Panc1 (cell line): ENCODE measurements around the gene GLT1D1. TPM values are rescaled to one million over a fixed set of nuclear protein-coding genes. Genes with fewer than 3 reads are reported as not detected.

Source experiments
- ATAC-seq: fragments of 200-7000 bp; cut with Tn5 transposase; 2 replicates; pipeline ENCODE4 v1.9.1; 2020; ENCODE audit warnings: mild to moderate bottlenecking, moderate library complexity
- BruUV-seq: library from RNA; stranded (reverse); fragments of 400-500 nt; replicated peaks from 2 replicates; lab custom pipeline; 2021; lab: Mats Ljungman, UMichigan
- CTCF ChIA-PET: fragments of 300-600 bp; sonication (Branson Sonifier 250); formaldehyde crosslinking; loops from one replicate; lab custom pipeline; 2022; ENCODE audit warnings: antibody characterized with exemption; lab: Charles Lee
- POLR2A ChIA-PET: fragments of 300-600 bp; sonication (Branson Sonifier 250); formaldehyde crosslinking; loops from one replicate; lab custom pipeline; 2022; ENCODE audit warnings: antibody characterized with exemption; lab: Charles Lee
- DNase-seq: peaks from one replicate; pipeline ENCODE4 v3.0.0-alpha.2; 2010; ENCODE audit warnings: low read depth, low spot score
- H3K27ac ChIP-seq: 2 replicates; pipeline ENCODE4 v1.5.1; 2011; ENCODE audit warnings: mild to moderate bottlenecking, low read length, inconsistent platforms
- H3K27me3 ChIP-seq: fragments of 200-500 bp; sonication (Bioruptor generic); 2 replicates; pipeline ENCODE4 v1.6.0; 2014; ENCODE audit warnings: low read length, inconsistent platforms; ENCODE audit not compliant: control insufficient read depth, insufficient read depth
- H3K36me3 ChIP-seq: fragments of 200-500 bp; sonication (Bioruptor generic); 2 replicates; pipeline ENCODE4 v1.5.1; 2014; ENCODE audit warnings: inconsistent platforms, mild to moderate bottlenecking, low read length, moderate library complexity; ENCODE audit not compliant: control insufficient read depth, insufficient read depth
- H3K4me1 ChIP-seq: 2 replicates; pipeline ENCODE4 v1.5.1; 2011; ENCODE audit warnings: inconsistent platforms, mild to moderate bottlenecking, low read length, moderate library complexity; ENCODE audit not compliant: control insufficient read depth, insufficient read depth
- H3K4me3 ChIP-seq, 2 experiments: 2 replicates each; pipeline ENCODE4 v1.5.1; 2011 to 2012; ENCODE audit warnings: low read depth in 2 of 2, low read length in 2 of 2, mild to moderate bottlenecking in 2 of 2, inconsistent platforms in 1 of 2, moderate library complexity in 1 of 2
- H3K9me3 ChIP-seq: fragments of 200-500 bp; sonication (Bioruptor generic); 2 replicates; pipeline ENCODE4 v1.5.1; 2014; ENCODE audit warnings: low read depth, mild to moderate bottlenecking, inconsistent platforms, low read length, moderate library complexity; ENCODE audit not compliant: control insufficient read depth, insufficient read depth
- POLR2AphosphoS5 ChIP-seq: IDR thresholded peaks from 2 replicates; pipeline ENCODE4 v1.6.1; 2012; ENCODE audit warnings: mild to moderate bottlenecking, low read depth, low read length, moderate library complexity
- SIN3A ChIP-seq: IDR thresholded peaks from 2 replicates; pipeline ENCODE4 v1.6.1; 2012; ENCODE audit warnings: low read depth, mild to moderate bottlenecking, low read length, moderate library complexity, borderline replicate concordance; ENCODE audit not compliant: insufficient read depth
- TCF7L2 ChIP-seq: IDR thresholded peaks from 2 replicates; pipeline ENCODE4 v1.6.1; 2011; ENCODE audit warnings: mild to moderate bottlenecking, low read depth, low read length, inconsistent platforms
- in situ Hi-C: cut with HindIII; loops from 2 replicates; pipeline ENCODE4 v1.10.0; 2016; ENCODE audit warnings: low sequenced_read_pairs, low pct_unique_long_range_greater_than_20kb
- intact Hi-C: fragments of 100-400 bp; cut with micrococcal nuclease; formaldehyde crosslinking; loops from one replicate; pipeline ENCODE4 v1.10.0; 2022; ENCODE audit not compliant: unreplicated experiment
- total RNA-seq: library from RNA; stranded (reverse); gene quantifications from one replicate; pipeline ENCODE4 v1.2.1, GENCODE V29; 2021; ENCODE audit not compliant: unreplicated experiment
- TF ChIP-seq, protein P1 (sequence below), 2 experiments: IDR thresholded peaks; 2 replicates each; pipeline ENCODE4 v1.6.1; 2011 to 2012; ENCODE audit warnings: low read depth in 2 of 2, control low read depth in 1 of 2, low read length in 1 of 2, mild to moderate bottlenecking in 1 of 2, moderate library complexity in 1 of 2; ENCODE audit not compliant: insufficient read depth in 1 of 2
- TF ChIP-seq, protein P2 (sequence below): fragments of 450-650 bp; IDR thresholded peaks from 2 replicates; pipeline ENCODE4 v1.5.1; 2017; ENCODE audit warnings: mild to moderate bottlenecking

The GLT1D1 gene
- total RNA-seq, 1 experiment from 2014 or later, result not detected

DNA sequence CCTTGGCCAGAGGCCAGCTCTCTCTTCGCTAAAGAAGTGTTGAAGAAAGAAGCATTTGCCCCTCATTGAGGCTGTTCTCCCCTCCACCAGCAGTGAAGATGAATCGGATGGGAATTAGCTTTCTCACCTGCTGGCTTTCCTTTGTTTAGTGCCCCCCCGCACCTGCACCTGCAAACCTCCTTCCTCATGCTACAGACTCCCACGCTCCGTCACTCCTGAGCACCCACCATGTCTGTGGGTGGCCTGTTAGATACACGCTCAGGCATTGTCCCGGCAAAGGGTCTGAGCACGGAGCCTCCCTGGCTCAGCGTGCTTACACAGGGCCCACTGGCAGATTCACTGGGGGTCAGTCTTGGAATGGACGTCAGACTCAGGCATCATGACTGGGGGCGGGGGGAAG, 121.6 kb downstream of the GLT1D1 start:
- H3K27ac ChIP-seq, result no peak overlapping the region
- no peaks in the 10 kb centered on the region for H3K9me3 ChIP-seq
- ChIA-PET POLR2A (no interaction called here), CTCF (no interaction called here)
- H3K27me3 ChIP-seq, result peaks cover 4% of the 10 kb centered on the region; the same call in 1 of the 2 replicates
- no TSS peak for BruUV-seq
- H3K4me1 ChIP-seq, result no peaks in the 10 kb centered on the region; the same call in 1 of the 2 replicates
- no peak for ATAC-seq
- intact Hi-C loops (no loop called here), in situ Hi-C loops (no loop called here)
- H3K4me3 ChIP-seq, result no peak overlapping the region
- TF ChIP-seq SIN3A (no peak), POLR2AphosphoS5 (no peak), TCF7L2 (no peak)
- TF ChIP-seq, protein P1, sequence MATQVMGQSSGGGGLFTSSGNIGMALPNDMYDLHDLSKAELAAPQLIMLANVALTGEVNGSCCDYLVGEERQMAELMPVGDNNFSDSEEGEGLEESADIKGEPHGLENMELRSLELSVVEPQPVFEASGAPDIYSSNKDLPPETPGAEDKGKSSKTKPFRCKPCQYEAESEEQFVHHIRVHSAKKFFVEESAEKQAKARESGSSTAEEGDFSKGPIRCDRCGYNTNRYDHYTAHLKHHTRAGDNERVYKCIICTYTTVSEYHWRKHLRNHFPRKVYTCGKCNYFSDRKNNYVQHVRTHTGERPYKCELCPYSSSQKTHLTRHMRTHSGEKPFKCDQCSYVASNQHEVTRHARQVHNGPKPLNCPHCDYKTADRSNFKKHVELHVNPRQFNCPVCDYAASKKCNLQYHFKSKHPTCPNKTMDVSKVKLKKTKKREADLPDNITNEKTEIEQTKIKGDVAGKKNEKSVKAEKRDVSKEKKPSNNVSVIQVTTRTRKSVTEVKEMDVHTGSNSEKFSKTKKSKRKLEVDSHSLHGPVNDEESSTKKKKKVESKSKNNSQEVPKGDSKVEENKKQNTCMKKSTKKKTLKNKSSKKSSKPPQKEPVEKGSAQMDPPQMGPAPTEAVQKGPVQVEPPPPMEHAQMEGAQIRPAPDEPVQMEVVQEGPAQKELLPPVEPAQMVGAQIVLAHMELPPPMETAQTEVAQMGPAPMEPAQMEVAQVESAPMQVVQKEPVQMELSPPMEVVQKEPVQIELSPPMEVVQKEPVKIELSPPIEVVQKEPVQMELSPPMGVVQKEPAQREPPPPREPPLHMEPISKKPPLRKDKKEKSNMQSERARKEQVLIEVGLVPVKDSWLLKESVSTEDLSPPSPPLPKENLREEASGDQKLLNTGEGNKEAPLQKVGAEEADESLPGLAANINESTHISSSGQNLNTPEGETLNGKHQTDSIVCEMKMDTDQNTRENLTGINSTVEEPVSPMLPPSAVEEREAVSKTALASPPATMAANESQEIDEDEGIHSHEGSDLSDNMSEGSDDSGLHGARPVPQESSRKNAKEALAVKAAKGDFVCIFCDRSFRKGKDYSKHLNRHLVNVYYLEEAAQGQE (IDR thresholded peaks at IDR 0.05; ENCODE audit: insufficient read depth in 1 of 2, low read depth in 2 of 2, low read length in 1 of 2), result no peak
- TF ChIP-seq, protein P2, sequence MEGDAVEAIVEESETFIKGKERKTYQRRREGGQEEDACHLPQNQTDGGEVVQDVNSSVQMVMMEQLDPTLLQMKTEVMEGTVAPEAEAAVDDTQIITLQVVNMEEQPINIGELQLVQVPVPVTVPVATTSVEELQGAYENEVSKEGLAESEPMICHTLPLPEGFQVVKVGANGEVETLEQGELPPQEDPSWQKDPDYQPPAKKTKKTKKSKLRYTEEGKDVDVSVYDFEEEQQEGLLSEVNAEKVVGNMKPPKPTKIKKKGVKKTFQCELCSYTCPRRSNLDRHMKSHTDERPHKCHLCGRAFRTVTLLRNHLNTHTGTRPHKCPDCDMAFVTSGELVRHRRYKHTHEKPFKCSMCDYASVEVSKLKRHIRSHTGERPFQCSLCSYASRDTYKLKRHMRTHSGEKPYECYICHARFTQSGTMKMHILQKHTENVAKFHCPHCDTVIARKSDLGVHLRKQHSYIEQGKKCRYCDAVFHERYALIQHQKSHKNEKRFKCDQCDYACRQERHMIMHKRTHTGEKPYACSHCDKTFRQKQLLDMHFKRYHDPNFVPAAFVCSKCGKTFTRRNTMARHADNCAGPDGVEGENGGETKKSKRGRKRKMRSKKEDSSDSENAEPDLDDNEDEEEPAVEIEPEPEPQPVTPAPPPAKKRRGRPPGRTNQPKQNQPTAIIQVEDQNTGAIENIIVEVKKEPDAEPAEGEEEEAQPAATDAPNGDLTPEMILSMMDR, result no peak
- no peak for DNase-seq
- H3K36me3 ChIP-seq, result no peaks in the 10 kb centered on the region

DNA sequence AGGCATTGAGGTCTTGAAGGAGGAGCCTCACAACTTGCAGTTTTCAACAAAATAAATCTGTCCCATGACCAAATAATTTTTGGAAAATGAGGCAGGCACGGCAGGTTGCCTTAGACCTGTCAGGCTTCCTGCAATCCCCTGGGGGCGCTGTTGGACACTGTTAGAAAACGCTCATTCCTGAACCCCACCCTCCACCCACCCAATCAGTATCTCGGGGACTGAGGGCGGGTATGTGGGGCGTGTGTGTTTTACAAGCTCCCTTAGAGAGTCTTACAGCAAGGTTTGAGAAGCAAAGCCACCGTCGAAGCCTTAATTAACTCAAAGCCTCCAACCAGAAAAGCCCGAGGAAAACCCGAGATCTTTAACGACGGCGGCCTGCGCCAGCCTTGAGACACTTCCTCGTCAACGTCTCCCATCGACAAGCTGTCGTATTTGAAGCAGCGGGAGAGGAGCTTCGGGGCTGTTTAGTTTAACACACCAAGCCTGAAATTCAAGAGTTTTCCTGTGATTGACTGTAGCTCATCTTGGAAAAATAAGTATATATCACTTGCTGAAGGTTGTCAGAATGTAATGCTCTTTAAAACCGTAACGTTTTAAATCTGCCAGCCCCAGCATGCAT, 123.0 kb downstream of the GLT1D1 start:
- no peak overlapping the region for H3K27ac ChIP-seq
- TF ChIP-seq, protein P2, result no peak; the same call in 1 of the 2 replicates
- TF ChIP-seq TCF7L2, result no peak
- TF ChIP-seq SIN3A, result no peak
- TF ChIP-seq POLR2AphosphoS5, result no peak
- TF ChIP-seq, protein P1 (IDR thresholded peaks at IDR 0.05; ENCODE audit: insufficient read depth in 1 of 2, low read depth in 2 of 2, low read length in 1 of 2), result no peak
- in situ Hi-C loops (no loop called here), intact Hi-C loops (no loop called here)
- CTCF ChIA-PET, result no interaction called here
- H3K9me3 ChIP-seq, result no peaks in the 10 kb centered on the region
- no peaks in the 10 kb centered on the region; the same call in 1 of the 2 replicates for H3K4me1 ChIP-seq
- BruUV-seq, result no TSS peak
- POLR2A ChIA-PET, result no interaction called here
- H3K4me3 ChIP-seq, result no peak overlapping the region
- peaks cover 2% of the 10 kb centered on the region; the same call in 1 of the 2 replicates for H3K27me3 ChIP-seq
- DNase-seq, result no peak
- ATAC-seq, result no peak; the same call in 1 of the 2 replicates
- no peaks in the 10 kb centered on the region for H3K36me3 ChIP-seq
